K562 (cell line): ENCODE data around the gene BRMS1. TPM values are rescaled to one million over a fixed set of nuclear protein-coding genes. Genes with fewer than 3 reads are reported as not detected.

Source experiments
- BRF1 ChIP-seq: IDR thresholded peaks from 3 replicates; pipeline ENCODE4 v1.6.1; 2011; ENCODE audit warnings: borderline replicate concordance, mild to moderate bottlenecking; ENCODE audit not compliant: insufficient read length; ENCODE audit errors: extremely low read depth
- C11orf30 ChIP-seq: fragments of 450-650 bp; IDR thresholded peaks from 2 replicates; pipeline ENCODE4 v1.6.1; 2016; ENCODE audit warnings: low read depth, mild to moderate bottlenecking
- COPS2 ChIP-seq: fragments of 450-650 bp; conservative IDR thresholded peaks from 2 replicates; pipeline ENCODE4 v1.6.1; 2016; ENCODE audit warnings: mild to moderate bottlenecking, moderate library complexity
- ELF4 ChIP-seq: fragments of 450-650 bp; formaldehyde crosslinking; IDR thresholded peaks from 2 replicates; pipeline ENCODE4 v1.4.0; 2022; ENCODE audit warnings: missing genetic modification characterization
- GTF2E2 ChIP-seq: fragments of 200-800 bp; sonication (Bioruptor generic); IDR thresholded peaks from 2 replicates; pipeline ENCODE4 v1.6.1; 2016; ENCODE audit warnings: missing genetic modification characterization, missing compliant biosample characterization
- ID3 ChIP-seq, 2 experiments: fragments of 250-450 bp in 1 of 2; fragments of 450-650 bp in 1 of 2; sonication (Bioruptor Pico) in 1 of 2; IDR thresholded peaks; 2 replicates each; pipeline versions ENCODE4 v1.6.1 to v1.8.0; 2016 to 2021; ENCODE audit warnings: mild to moderate bottlenecking in 2 of 2, moderate library complexity in 2 of 2, missing compliant biosample characterization in 1 of 2, missing genetic modification characterization in 1 of 2
- JUN ChIP-seq, 2 experiments: sonication (generic) in 1 of 2; formaldehyde crosslinking in 1 of 2; IDR thresholded peaks; 2 replicates each; pipeline versions ENCODE4 v1.6.1 to v1.8.0; 2012 to 2022; ENCODE audit warnings: borderline replicate concordance in 2 of 2, mild to moderate bottlenecking in 2 of 2, improper control_type of control experiment in 1 of 2, low read depth in 1 of 2, low read length in 1 of 2, missing genetic modification reagents in 1 of 2
- KDM5B ChIP-seq: fragments of 200-600 bp; sonication (generic); IDR thresholded peaks from 2 replicates; pipeline ENCODE4 v1.6.1; 2012; ENCODE audit warnings: low read depth, mild to moderate bottlenecking, moderate library complexity, low read length, control low read depth, inconsistent platforms; ENCODE audit not compliant: insufficient replicate concordance
- LCOR ChIP-seq: sonication (generic); formaldehyde crosslinking; IDR thresholded peaks from 2 replicates; pipeline ENCODE4 v1.8.0; 2022; ENCODE audit warnings: mild to moderate bottlenecking, missing genetic modification reagents
- MAFK ChIP-seq: IDR thresholded peaks from 2 replicates; pipeline ENCODE4 v1.6.1; 2011; ENCODE audit warnings: low read length, improper control_type of control experiment
- NBN ChIP-seq: fragments of 450-650 bp; IDR thresholded peaks from 2 replicates; pipeline ENCODE4 v1.6.1; 2016; ENCODE audit warnings: low read depth, mild to moderate bottlenecking
- NR2C1 ChIP-seq, 2 experiments: fragments of 450-650 bp; IDR thresholded peaks; 2 replicates each; pipeline ENCODE4 v1.6.1; 2017; ENCODE audit warnings: mild to moderate bottlenecking in 2 of 2, antibody characterized with exemption in 1 of 2, inconsistent platforms in 1 of 2, missing compliant biosample characterization in 1 of 2, missing genetic modification characterization in 1 of 2
- NR2C2 ChIP-seq, 2 experiments: fragments of 200-800 bp in 1 of 2; sonication (Bioruptor generic) in 1 of 2; sonication (generic) in 1 of 2; formaldehyde crosslinking in 1 of 2; IDR thresholded peaks; 2 replicates each; pipeline versions ENCODE4 v1.6.1 to v1.8.0; 2016 to 2022; ENCODE audit warnings: mild to moderate bottlenecking in 1 of 2, missing compliant biosample characterization in 1 of 2, missing genetic modification characterization in 1 of 2, missing genetic modification reagents in 1 of 2
- POLR2A ChIP-seq: fragments of 450-650 bp; conservative IDR thresholded peaks from 2 replicates; pipeline ENCODE4 v1.6.1; 2016
- PREB ChIP-seq: sonication (generic); formaldehyde crosslinking; IDR thresholded peaks from 2 replicates; pipeline ENCODE4 v1.8.1; 2023; ENCODE audit warnings: mild to moderate bottlenecking, missing genetic modification reagents
- RBM25 ChIP-seq: fragments of 200-400 bp; formaldehyde crosslinking; IDR thresholded peaks from 2 replicates; pipeline ENCODE4 v1.6.1; 2018; ENCODE audit warnings: low read length, low read depth, moderate library complexity; ENCODE audit not compliant: severe bottlenecking
- RFX7 ChIP-seq: fragments of 250-450 bp; sonication (Bioruptor Pico); IDR thresholded peaks from 2 replicates; pipeline ENCODE4 v1.5.1; 2021; ENCODE audit warnings: mild to moderate bottlenecking
- SMAD3 ChIP-seq: fragments of 450-650 bp; formaldehyde crosslinking; conservative IDR thresholded peaks from 2 replicates; pipeline ENCODE4 v1.4.0; 2020; ENCODE audit warnings: mild to moderate bottlenecking
- SP1 ChIP-seq: sonication (generic); formaldehyde crosslinking; IDR thresholded peaks from 2 replicates; pipeline ENCODE4 v1.8.1; 2022; ENCODE audit warnings: mild to moderate bottlenecking, missing genetic modification reagents
- TBP ChIP-seq: optimal IDR thresholded peaks from 2 replicates; pipeline ENCODE3; 2011; ENCODE audit warnings: low read depth, low read length, improper control_type of control experiment
- ZBTB7A ChIP-seq: IDR thresholded peaks from 2 replicates; pipeline ENCODE4 v1.6.1; 2011; ENCODE audit warnings: low read depth, mild to moderate bottlenecking, low read length, moderate library complexity, borderline replicate concordance; ENCODE audit not compliant: control insufficient read depth
- polyA plus RNA-seq, 8 experiments: library from polyadenylated mRNA; depleted of rRNA in 4 of 8; stranded (reverse) in 5 of 8; unstranded in 3 of 8; fragments of >200 nt; fragmentation: Nextera tagmentation in 2 of 8; fragmentation: Illumina TruSeq in 1 of 8; extraction: Ambion mirVana in 2 of 8; extraction: Trizol in 1 of 8; gene quantifications; 2 replicates each; pipeline versions ENCODE4 v1.2.1 to v1.2.3, GENCODE V29; 2011 to 2014; ENCODE audit warnings: inconsistent platforms in 1 of 8, missing spikeins in 1 of 8
- total RNA-seq, 7 experiments: library from RNA; depleted of rRNA in 6 of 7; stranded (reverse); fragments of >200 nt in 6 of 7; fragmentation: Illumina TruSeq in 2 of 7; extraction: Trizol in 2 of 7; gene quantifications; 2 replicates each; pipeline versions ENCODE4 v1.2.1 to v1.2.3, GENCODE V29; 2011 to 2021; ENCODE audit warnings: low replicate concordance in 1 of 7
- TF ChIP-seq, protein P1 (sequence below): fragments of 250-450 bp; sonication (Bioruptor Pico); IDR thresholded peaks from 2 replicates; pipeline ENCODE4 v1.8.0; 2021; ENCODE audit warnings: borderline replicate concordance, mild to moderate bottlenecking, moderate library complexity; ENCODE audit not compliant: poor library complexity, severe bottlenecking

The BRMS1 gene
- total and polyA plus RNA-seq, 9 of the 15 experiments (the other 6 are each of a cell fraction or from before 2014, with no cell fraction given): 2.2 to 78.8 (median 33.4) TPM

- TF ChIP-seq NR2C2 (CRISPR knock-in tag; IDR thresholded peaks at IDR 0.05) (no peak), NR2C2 (tag; IDR thresholded peaks at IDR 0.05) (peak; percentile 79; the same call in 1 of the 2 replicates), PREB (no peak), BRF1 (no peak), GTF2E2 (tag) (0 out of 2 replicates have a peak, but pooled peaks have one; percentile 4), SP1 (CRISPR knock-in tag) (no peak), RFX7 (no peak), SMAD3 (CRISPR knock-in tag) (no peak), POLR2A (no peak), JUN (IDR thresholded peaks at IDR 0.05; ENCODE audit: borderline replicate concordance, low read depth, low read length) (no peak), JUN (CRISPR knock-in tag; IDR thresholded peaks at IDR 0.05; ENCODE audit: borderline replicate concordance) (0 out of 2 replicates have a peak, but pooled peaks have one; percentile 44), NR2C1 (IDR thresholded peaks at IDR 0.05) (0 out of 2 replicates have a peak, but pooled peaks have one; percentile 62), NR2C1 (tag; IDR thresholded peaks at IDR 0.05) (peak; percentile 52), ZBTB7A (0 out of 2 replicates have a peak, but pooled peaks have one; percentile 32), ELF4 (no peak), C11orf30 (no peak), LCOR (CRISPR knock-in tag) (no peak), MAFK (no peak), TBP (no peak), COPS2 (no peak), NBN (no peak), ID3 (CRISPR knock-in tag; IDR thresholded peaks at IDR 0.05) (no peak), ID3 (tag; IDR thresholded peaks at IDR 0.05) (no peak), KDM5B (no peak), RBM25 (no peak)
- TF ChIP-seq, protein P1, sequence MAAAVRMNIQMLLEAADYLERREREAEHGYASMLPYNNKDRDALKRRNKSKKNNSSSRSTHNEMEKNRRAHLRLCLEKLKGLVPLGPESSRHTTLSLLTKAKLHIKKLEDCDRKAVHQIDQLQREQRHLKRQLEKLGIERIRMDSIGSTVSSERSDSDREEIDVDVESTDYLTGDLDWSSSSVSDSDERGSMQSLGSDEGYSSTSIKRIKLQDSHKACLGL: no peak
Measured at GRCh38 chr11:66287889-66288670, 56.8 kb downstream of the BRMS1 start (continued).
